ENCODE data around the gene CAT.

The CAT gene

GRCh38 chr11:34438529-34439507 is at the start of gene CAT:
Gene CAT, plus strand, starts transcription at chr11:34438934. Its CDS starts 80 bp downstream, at chr11:34439014.
- H3K4me3 Mint-ChIP-seq, result peak within 1 kb of the TSS; percentile 91
- peaks cover 8% of the 10 kb centered on the region for H3K36me3 Mint-ChIP-seq
- CTCF ChIA-PET, result interaction anchor here (1.0 to 3.2 kb wide), 2 partner anchors 29 to 73 kb away, joined by 3 to 13 read pairs; no protein-coding TSS in a partner anchor
- H3K9me3 Mint-ChIP-seq, result no peaks in the 10 kb centered on the region
- no peaks in the 10 kb centered on the region for H3K27me3 Mint-ChIP-seq
- DNase-seq, result peak; percentile 99
- peak within 1 kb of the TSS; percentile 89 for H3K27ac Mint-ChIP-seq
- peaks cover 32% of the 10 kb centered on the region for H3K4me1 Mint-ChIP-seq

GRCh38 chr11:34394771-34395300 is 43.9 kb upstream of the CAT start:
- H3K36me3 Mint-ChIP-seq, result no peaks in the 10 kb centered on the region
- H3K9me3 Mint-ChIP-seq, result peaks cover 11% of the 10 kb centered on the region
- CTCF ChIA-PET, result no interaction called here
- H3K4me1 Mint-ChIP-seq, result no peaks in the 10 kb centered on the region
- no peak overlapping the region for H3K27ac Mint-ChIP-seq
- H3K27me3 Mint-ChIP-seq, result peaks cover 11% of the 10 kb centered on the region
- H3K4me3 Mint-ChIP-seq, result no peak overlapping the region
- DNase-seq, result no peak

DNA sequence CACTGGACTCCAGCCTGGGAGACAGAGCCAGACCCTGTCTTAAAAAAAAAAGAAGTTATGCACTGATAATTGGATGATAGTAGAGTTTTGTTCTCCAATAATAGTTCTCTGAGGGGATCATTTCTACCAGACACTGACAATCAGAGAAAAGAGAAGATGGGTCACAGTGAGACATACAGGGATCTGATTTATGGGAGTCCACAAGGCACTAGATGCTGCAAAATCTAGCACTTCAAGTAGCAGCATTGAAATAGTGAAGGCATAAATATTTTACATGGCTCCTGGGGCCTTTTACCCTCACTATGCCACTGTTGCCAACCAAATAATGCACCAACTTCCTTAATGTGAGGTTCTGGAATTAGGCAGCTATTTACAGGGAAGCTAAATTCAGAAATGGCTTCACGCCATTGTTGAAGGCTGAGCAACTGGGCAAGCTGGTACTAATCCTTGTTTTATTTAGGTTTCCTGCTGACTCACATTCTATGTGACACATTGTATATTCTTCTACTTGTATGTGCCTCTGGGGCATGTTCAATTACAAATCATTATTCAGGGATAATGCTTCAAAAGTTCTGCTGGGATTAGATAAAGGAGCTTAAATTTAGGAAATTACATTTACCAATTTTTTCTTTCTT is 42.7 kb upstream of the CAT start:
- no peak for DNase-seq
- Mint-ChIP-seq H3K4me1 (no peaks in the 10 kb centered on the region), H3K27me3 (peaks cover 11% of the 10 kb centered on the region), H3K4me3 (no peak overlapping the region), H3K36me3 (no peaks in the 10 kb centered on the region), H3K27ac (no peak overlapping the region), H3K9me3 (peaks cover 11% of the 10 kb centered on the region)
- CTCF ChIA-PET, result no interaction called here

GRCh38 chr11:34397120-34397519 is 41.6 kb upstream of the CAT start:
- Mint-ChIP-seq H3K27ac (no peak overlapping the region), H3K27me3 (peaks cover 11% of the 10 kb centered on the region), H3K4me3 (no peak overlapping the region), H3K4me1 (no peaks in the 10 kb centered on the region), H3K9me3 (peaks cover 11% of the 10 kb centered on the region), H3K36me3 (no peaks in the 10 kb centered on the region)
- no peak for DNase-seq
- CTCF ChIA-PET, result no interaction called here

GRCh38 chr11:34397811-34398210 is 40.9 kb upstream of the CAT start:
- Mint-ChIP-seq H3K4me1 (no peaks in the 10 kb centered on the region), H3K36me3 (no peaks in the 10 kb centered on the region)
- CTCF ChIA-PET, result no interaction called here

GRCh38 chr11:34403431-34403830 is 35.3 kb upstream of the CAT start:
- Mint-ChIP-seq H3K27me3 (peaks cover 16% of the 10 kb centered on the region), H3K9me3 (no peaks in the 10 kb centered on the region), H3K36me3 (no peaks in the 10 kb centered on the region), H3K27ac (no peak overlapping the region), H3K4me3 (no peak overlapping the region), H3K4me1 (no peaks in the 10 kb centered on the region)
- CTCF ChIA-PET, result interaction anchor here (1.5 kb wide), 1 partner anchor 229 kb away, joined by 4 read pairs; no protein-coding TSS in a partner anchor
- DNase-seq, result no peak

More at GRCh38 chr11:34397811-34398210, 40.9 kb upstream of the CAT start:
- no peak overlapping the region for H3K4me3 Mint-ChIP-seq
- H3K27ac Mint-ChIP-seq, result no peak overlapping the region
- peaks cover 11% of the 10 kb centered on the region for H3K27me3 Mint-ChIP-seq
- H3K9me3 Mint-ChIP-seq, result peaks cover 11% of the 10 kb centered on the region
- no peak for DNase-seq

GRCh38 chr11:34404280-34404679 is 34.5 kb upstream of the CAT start:
- H3K27ac Mint-ChIP-seq, result no peak overlapping the region
- DNase-seq, result no peak
- H3K4me1 Mint-ChIP-seq, result no peaks in the 10 kb centered on the region
- no peaks in the 10 kb centered on the region for H3K36me3 Mint-ChIP-seq
- CTCF ChIA-PET, result interaction anchor here (1.5 kb wide), 1 partner anchor 230 kb away, joined by 4 read pairs; no protein-coding TSS in a partner anchor
- no peaks in the 10 kb centered on the region for H3K9me3 Mint-ChIP-seq
- H3K4me3 Mint-ChIP-seq, result no peak overlapping the region
- peaks cover 20% of the 10 kb centered on the region for H3K27me3 Mint-ChIP-seq

GRCh38 chr11:34405079-34405858 is 33.5 kb upstream of the CAT start:
- no peaks in the 10 kb centered on the region for H3K9me3 Mint-ChIP-seq
- H3K27ac Mint-ChIP-seq, result no peak overlapping the region
- H3K4me1 Mint-ChIP-seq, result no peaks in the 10 kb centered on the region
- H3K4me3 Mint-ChIP-seq, result no peak overlapping the region
- no peak for DNase-seq
- CTCF ChIA-PET, result no interaction called here
- no peaks in the 10 kb centered on the region for H3K36me3 Mint-ChIP-seq
- peaks cover 23% of the 10 kb centered on the region for H3K27me3 Mint-ChIP-seq

GRCh38 chr11:34406413-34406812 is 32.3 kb upstream of the CAT start:
- no peak for DNase-seq
- no peaks in the 10 kb centered on the region for H3K4me1 Mint-ChIP-seq
- H3K27ac Mint-ChIP-seq, result no peak overlapping the region
- H3K36me3 Mint-ChIP-seq, result no peaks in the 10 kb centered on the region
- H3K4me3 Mint-ChIP-seq, result no peak overlapping the region
- CTCF ChIA-PET, result no interaction called here
- no peaks in the 10 kb centered on the region for H3K9me3 Mint-ChIP-seq
- H3K27me3 Mint-ChIP-seq, result peaks cover 23% of the 10 kb centered on the region

DNA sequence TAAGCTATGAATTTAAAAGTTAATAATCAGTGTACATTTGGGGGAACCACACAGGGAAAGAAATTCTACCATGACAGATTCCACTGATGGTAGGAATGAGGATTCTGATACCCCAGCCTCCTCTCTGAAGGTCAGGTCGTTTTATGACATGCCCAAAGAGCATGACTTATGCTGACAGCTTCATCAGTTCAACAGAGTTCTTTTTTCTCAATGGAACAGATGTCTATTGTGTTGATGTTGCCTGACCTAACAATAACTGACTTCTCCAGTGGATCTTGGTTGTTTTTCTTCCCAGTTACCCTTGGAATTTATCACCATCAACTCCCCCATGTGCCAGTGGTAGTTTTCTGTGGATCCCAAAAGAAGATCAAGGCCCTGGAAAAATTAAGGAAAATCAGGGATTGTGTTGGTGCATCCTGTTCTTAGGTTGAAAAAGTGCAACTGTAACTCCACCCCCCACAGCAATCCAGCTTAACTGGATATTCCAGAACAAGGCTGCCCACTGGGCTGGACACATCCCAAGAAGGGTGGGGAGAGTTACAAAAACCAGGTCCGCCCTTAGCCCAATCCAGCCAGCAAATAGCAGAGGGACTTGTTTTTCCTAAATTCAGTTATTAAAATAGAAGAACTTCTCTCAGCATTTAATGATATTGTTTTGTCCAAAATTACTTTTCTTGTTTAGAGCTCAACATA is 31.5 kb upstream of the CAT start:
- CTCF ChIA-PET, result no interaction called here
- Mint-ChIP-seq H3K27me3 (peaks cover 23% of the 10 kb centered on the region), H3K4me1 (no peaks in the 10 kb centered on the region), H3K9me3 (no peaks in the 10 kb centered on the region), H3K4me3 (no peak overlapping the region), H3K27ac (no peak overlapping the region), H3K36me3 (no peaks in the 10 kb centered on the region)
- DNase-seq, result no peak

DNA sequence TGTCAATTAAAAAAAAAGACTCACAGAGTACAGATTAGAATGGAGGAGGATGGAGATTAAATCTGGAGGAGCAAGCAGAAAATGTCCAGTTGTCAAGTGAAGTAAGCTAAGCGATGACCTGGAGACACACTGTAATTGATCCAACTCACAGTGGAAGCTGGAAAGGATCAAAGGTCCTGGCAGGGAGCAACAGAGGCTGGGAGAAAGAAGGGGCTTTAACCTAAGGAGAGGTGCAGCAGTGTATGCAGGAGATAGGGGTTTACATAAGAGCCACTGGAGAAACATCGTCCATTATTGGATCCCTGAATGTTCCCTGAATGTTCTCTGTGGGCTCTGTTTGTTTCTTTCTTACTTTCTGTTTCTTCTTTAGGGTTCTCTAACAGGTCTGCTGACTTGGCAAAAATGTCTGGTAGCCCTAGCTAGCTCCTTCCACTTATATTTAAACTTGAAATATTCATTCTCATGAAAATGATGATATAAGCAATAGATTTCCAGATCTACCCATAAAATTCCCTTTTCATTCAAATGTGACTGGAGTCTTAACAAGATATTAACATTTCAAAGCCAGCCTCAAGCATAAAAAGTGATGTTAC is 30.1 kb upstream of the CAT start:
- Mint-ChIP-seq H3K4me1 (no peaks in the 10 kb centered on the region), H3K36me3 (no peaks in the 10 kb centered on the region), H3K27me3 (peaks cover 26% of the 10 kb centered on the region), H3K27ac (no peak overlapping the region), H3K4me3 (no peak overlapping the region), H3K9me3 (peaks cover 10% of the 10 kb centered on the region)
- CTCF ChIA-PET, result no interaction called here
- DNase-seq, result no peak

GRCh38 chr11:34411111-34411510 is 27.6 kb upstream of the CAT start:
- H3K36me3 Mint-ChIP-seq, result no peaks in the 10 kb centered on the region
- H3K4me1 Mint-ChIP-seq, result no peaks in the 10 kb centered on the region
- CTCF ChIA-PET, result no interaction called here
- no peak for DNase-seq
- no peak overlapping the region for H3K4me3 Mint-ChIP-seq
- H3K9me3 Mint-ChIP-seq, result peaks cover 18% of the 10 kb centered on the region
- no peak overlapping the region for H3K27ac Mint-ChIP-seq
- peaks cover 16% of the 10 kb centered on the region for H3K27me3 Mint-ChIP-seq

- H3K27me3 Mint-ChIP-seq, result peaks cover 15% of the 10 kb centered on the region
- no peak overlapping the region for H3K27ac Mint-ChIP-seq
Observed at GRCh38 chr11:34411791-34412190, 26.9 kb upstream of the CAT start.

More at GRCh38 chr11:34411791-34412190, 26.9 kb upstream of the CAT start:
- no peaks in the 10 kb centered on the region for H3K4me1 Mint-ChIP-seq
- CTCF ChIA-PET, result no interaction called here
- H3K9me3 Mint-ChIP-seq, result peaks cover 18% of the 10 kb centered on the region
- DNase-seq, result no peak
- no peak overlapping the region for H3K4me3 Mint-ChIP-seq
- H3K36me3 Mint-ChIP-seq, result no peaks in the 10 kb centered on the region
